Measurements from ENCODE around the gene MRPL48.

Gene MRPL48

DNA sequence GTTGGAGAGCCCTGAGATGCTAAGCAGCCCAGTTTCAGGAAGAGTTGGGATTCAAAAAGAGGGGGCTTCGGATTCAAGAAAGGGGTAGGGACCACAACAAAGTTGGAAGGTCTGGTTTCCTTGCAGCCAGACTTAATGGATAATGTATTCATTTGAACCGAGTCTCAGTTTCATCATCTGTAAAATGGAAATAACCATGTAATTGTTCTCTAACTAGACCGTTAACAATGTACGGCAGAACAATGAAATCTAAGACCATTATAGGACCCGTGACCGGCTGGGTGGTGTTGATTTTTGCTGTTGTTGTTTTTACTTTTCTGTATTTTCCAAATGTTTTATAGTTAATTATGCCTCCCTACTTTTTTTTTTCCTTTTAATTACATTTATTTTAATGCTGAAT is 6.4 kb upstream of the MRPL48 start:
- TF ChIP-seq CTCF (IDR thresholded peaks at IDR 0.05) (no peak), ZFX (IDR thresholded peaks at IDR 0.05; ENCODE audit: borderline replicate concordance) (no peak)
- H3K27ac ChIP-seq: no peak overlapping the region

DNA sequence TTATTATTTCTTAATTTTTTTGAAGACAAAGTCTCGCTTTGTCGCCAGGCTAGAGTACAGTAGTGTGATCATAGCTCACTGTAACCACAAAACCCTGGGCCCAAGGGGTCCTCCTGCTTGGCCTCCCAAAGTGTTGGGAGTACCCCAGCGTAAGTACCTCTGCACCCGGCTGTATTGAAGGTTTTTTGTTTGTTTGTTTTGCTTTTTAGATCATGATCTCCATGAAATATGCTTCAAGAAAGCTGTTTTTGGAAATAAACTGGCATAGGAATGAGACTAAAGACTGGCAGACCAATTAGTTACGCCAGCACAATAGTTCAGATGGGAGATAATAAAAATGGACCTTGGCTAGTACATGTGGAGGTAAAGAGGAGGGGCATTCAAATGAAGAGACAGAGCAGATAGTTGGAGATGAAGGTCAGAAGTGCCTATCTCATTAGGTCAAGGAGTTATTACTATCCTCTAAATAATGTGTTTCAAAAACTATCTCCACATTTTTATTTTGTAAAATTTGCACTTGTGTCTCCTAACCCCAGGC is 4.1 kb upstream of the MRPL48 start:
- H3K27ac ChIP-seq: peak overlapping the region; percentile 36

DNA sequence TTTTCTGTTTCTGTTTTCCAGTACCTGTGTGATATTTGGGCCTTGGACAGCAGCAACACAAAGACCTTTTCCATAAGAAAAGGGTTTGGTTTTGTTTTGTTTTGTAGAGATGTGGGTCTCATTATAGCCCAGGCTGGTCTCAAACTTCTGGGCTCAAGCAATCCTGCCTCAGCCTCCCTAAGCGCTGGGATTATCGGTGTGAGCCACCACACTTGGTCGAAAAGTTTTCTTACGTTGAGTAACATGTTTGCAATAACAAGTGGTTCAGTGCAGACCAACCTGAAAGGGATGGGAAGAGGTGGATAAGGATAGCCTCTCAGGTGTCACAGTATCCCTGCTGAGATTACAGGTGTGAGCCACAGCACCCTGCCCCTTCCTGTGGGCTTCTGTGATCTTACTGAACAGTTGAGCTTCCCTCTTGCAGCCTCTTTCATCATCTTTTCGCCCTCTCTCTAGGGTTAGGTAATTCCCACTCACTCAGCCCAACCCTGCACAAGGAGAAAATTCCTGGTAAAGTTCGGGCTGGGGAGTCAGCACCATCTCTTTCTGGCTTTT is 3.5 kb upstream of the MRPL48 start:
- peak overlapping the region; percentile 36 for H3K27ac ChIP-seq
- no peak for TF ChIP-seq CTCF (IDR thresholded peaks at IDR 0.05)
- TF ChIP-seq ZFX (IDR thresholded peaks at IDR 0.05; ENCODE audit: borderline replicate concordance): no peak

More for the DNA sequence above, 4.1 kb upstream of the MRPL48 start:
- TF ChIP-seq CTCF (IDR thresholded peaks at IDR 0.05) (no peak), ZFX (IDR thresholded peaks at IDR 0.05; ENCODE audit: borderline replicate concordance) (no peak)

- TF ChIP-seq ZFX (IDR thresholded peaks at IDR 0.05; ENCODE audit: borderline replicate concordance) (no peak), CTCF (IDR thresholded peaks at IDR 0.05) (no peak)
- peak overlapping the region; percentile 36 for H3K27ac ChIP-seq
Observed at GRCh38 chr11:73784734-73785133, 2.9 kb upstream of the MRPL48 start.

DNA sequence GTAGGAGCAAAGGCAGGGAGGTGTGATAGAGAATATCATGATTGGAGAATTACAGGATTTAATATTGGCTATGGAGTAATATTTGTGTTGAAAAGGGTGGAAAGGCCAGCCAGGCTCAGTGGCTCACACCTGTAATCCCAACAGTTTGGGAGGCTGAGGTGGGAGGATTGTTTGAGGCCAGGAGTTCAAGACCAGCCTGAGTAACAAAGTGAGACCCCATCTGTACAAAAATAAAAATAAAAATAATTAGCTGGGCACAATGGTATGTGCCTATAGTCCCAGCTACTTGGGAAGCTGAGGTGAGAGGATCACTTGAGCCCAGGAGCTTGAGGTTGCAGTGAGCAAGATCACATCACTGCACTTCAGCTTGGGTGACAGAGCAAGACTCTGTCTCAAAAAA is 2.2 kb upstream of the MRPL48 start:
- peak overlapping the region; percentile 36 for H3K27ac ChIP-seq

DNA sequence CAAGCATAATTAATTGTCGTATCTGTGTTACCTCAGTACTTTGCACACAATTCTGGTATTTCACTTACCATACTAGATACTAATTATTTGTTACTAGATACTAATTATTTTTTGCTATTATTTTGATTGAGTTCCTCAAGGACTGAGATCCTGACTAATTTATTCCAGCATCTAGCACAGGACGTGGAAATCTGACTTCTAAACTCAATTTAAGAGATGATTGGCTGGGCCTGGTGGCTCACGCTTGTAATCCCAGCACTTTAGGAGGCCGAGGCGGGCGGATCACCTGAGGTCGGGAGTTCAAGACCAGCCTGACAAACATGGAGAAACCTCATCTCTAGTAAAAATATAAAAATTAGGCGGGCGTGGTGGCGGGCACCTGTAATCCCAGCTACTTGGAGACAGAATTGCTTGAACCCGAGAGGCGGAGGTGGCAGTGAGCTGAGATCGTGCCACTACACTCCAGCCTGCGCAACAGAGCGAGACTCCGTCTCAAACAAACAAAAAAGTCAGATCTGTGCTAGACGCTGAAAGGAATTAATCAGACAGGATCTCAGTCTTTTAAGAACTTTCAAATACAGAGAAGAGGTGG is 527 bp upstream of the MRPL48 start:
- TF ChIP-seq ZFX (IDR thresholded peaks at IDR 0.05; ENCODE audit: borderline replicate concordance): no peak
- TF ChIP-seq CTCF (IDR thresholded peaks at IDR 0.05): no peak
- peak overlapping the region; percentile 98 for H3K27ac ChIP-seq

DNA sequence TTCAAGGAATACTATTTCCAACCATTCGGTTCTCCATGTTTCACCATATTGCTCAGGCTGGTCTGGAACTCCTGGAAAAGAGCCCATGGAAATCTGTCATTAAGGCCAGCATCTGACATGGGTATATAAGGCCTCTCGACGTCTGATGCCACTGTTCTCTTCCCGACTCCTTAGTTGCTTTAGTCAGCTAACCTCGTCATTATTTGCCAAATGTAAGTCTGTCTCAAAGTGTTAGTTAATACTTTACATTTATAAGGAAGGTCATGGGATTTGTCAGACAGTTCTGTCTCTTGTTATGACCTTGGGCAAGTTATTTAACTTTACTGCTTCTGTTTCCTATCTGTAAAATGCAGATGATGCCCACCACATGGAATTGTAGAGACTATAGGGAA is 1.6 kb downstream of the MRPL48 start:
- TF ChIP-seq CTCF (IDR thresholded peaks at IDR 0.05) (no peak), ZFX (IDR thresholded peaks at IDR 0.05; ENCODE audit: borderline replicate concordance) (no peak)
- peak overlapping the region; percentile 98 for H3K27ac ChIP-seq

Data from 22Rv1 (cell line).